CD4-positive, alpha-beta T cell (primary cell): Measurements from ENCODE around the gene RHBDL3. TPM values are rescaled to one million over a fixed set of nuclear protein-coding genes. Genes with fewer than 3 reads are reported as not detected.

Source experiments
- ATAC-seq: fragments of 200-7000 bp; cut with Tn5 transposase; one replicate; pipeline ENCODE4 v1.10.0; 2022; ENCODE audit warnings: mild to moderate bottlenecking; ENCODE audit not compliant: poor library complexity
- CTCF ChIA-PET: fragments of 350-600 bp; sonication (Branson Sonifier 250); formaldehyde crosslinking; loops from one replicate; lab custom pipeline; 2021; ENCODE audit warnings: antibody characterized with exemption, inconsistent platforms; lab: Charles Lee
- POLR2A ChIA-PET: fragments of 350-600 bp; sonication (Branson Sonifier 250); formaldehyde crosslinking; loops from one replicate; lab custom pipeline; 2021; ENCODE audit warnings: antibody characterized with exemption, inconsistent platforms; lab: Charles Lee
- DNase-seq, 14 experiments: peaks; one replicate each; pipeline ENCODE4 v3.0.0-alpha.2; 2013 to 2020; ENCODE audit warnings: mixed read lengths in 2 of 14
- H3K27ac ChIP-seq, 2 donors: one replicate each; pipeline versions ENCODE4 v1.5.1 to v1.7.0; 2013; ENCODE audit warnings: low read length in 2 of 2, low read depth in 1 of 2, mild to moderate bottlenecking in 1 of 2
- H3K27me3 ChIP-seq, 2 experiments: 1 replicate in 1 of 2; 2 replicates in 1 of 2; pipeline versions ENCODE4 v1.6.1 to v1.7.0; 2013; ENCODE audit warnings: low read length in 2 of 2, control low read depth in 1 of 2, mild to moderate bottlenecking in 1 of 2, moderate library complexity in 1 of 2; ENCODE audit not compliant: insufficient read depth in 2 of 2, control insufficient read depth in 1 of 2
- H3K36me3 ChIP-seq: one replicate; pipeline ENCODE4 v1.6.1; 2013; ENCODE audit warnings: low read length, control low read depth; ENCODE audit not compliant: insufficient read depth
- H3K4me1 ChIP-seq: one replicate; pipeline ENCODE4 v1.6.1; 2013; ENCODE audit warnings: low read length, control low read depth; ENCODE audit not compliant: insufficient read depth
- H3K4me3 ChIP-seq: one replicate; pipeline ENCODE4 v1.5.1; 2013; ENCODE audit warnings: mild to moderate bottlenecking, low read length, moderate library complexity
- H3K9me3 ChIP-seq, 2 experiments: 1 replicate in 1 of 2; 2 replicates in 1 of 2; pipeline versions ENCODE4 v1.6.1 to v1.7.0; 2013; ENCODE audit warnings: low read length in 2 of 2, mild to moderate bottlenecking in 2 of 2, control low read depth in 1 of 2, moderate library complexity in 1 of 2; ENCODE audit not compliant: control insufficient read depth in 1 of 2, insufficient read depth in 1 of 2
- H3K27ac Mint-ChIP-seq: one replicate; pipeline ENCODE4 v1.8.0; 2020; ENCODE audit warnings: mixed read lengths
- H3K27me3 Mint-ChIP-seq: one replicate; pipeline ENCODE4 v1.8.0; 2021; ENCODE audit warnings: mixed read lengths
- H3K36me3 Mint-ChIP-seq: one replicate; pipeline ENCODE4 v1.8.0; 2021; ENCODE audit warnings: low read depth, mixed read lengths
- H3K4me1 Mint-ChIP-seq: one replicate; pipeline ENCODE4 v1.8.0; 2021; ENCODE audit warnings: low read depth, mixed read lengths
- H3K4me3 Mint-ChIP-seq: one replicate; pipeline ENCODE4 v1.8.0; 2020; ENCODE audit warnings: mild to moderate bottlenecking, mixed read lengths
- H3K9me3 Mint-ChIP-seq: one replicate; pipeline ENCODE4 v1.8.0; 2020; ENCODE audit warnings: mixed read lengths
- intact Hi-C, 2 experiments: fragments of 100-400 bp; cut with DNase I in 1 of 2; cut with micrococcal nuclease in 1 of 2; formaldehyde crosslinking; loops; one replicate each; pipeline versions ENCODE4 v1.15.1 to v1.9.0; 2023 to 2025; cut with DNase I, micrococcal nuclease
- microRNA-seq: library from miRNA; unstranded; fragments of <30 nt; microRNA quantifications from one replicate; pipeline ENCODE4 v1.2.0, GENCODE V29; 2021; ENCODE audit warnings: borderline microRNAs expressed, borderline replicate concordance
- total RNA-seq, 174 experiments: library from RNA in 2 of 174; stranded (reverse) in 2 of 174; gene quantifications; one replicate each; pipeline ENCODE4 v1.2.3 and lab custom pipeline; 2021 to 2026
- TF ChIP-seq, protein P1 (sequence below): fragments of 200-600 bp; IDR thresholded peaks from one replicate; pipeline ENCODE4 v1.8.0; 2022; ENCODE audit warnings: antibody characterized with exemption, mild to moderate bottlenecking

Gene RHBDL3
- total RNA-seq, 2 experiments from 2014 or later, result 0.08 TPM; not detected in 1

DNA sequence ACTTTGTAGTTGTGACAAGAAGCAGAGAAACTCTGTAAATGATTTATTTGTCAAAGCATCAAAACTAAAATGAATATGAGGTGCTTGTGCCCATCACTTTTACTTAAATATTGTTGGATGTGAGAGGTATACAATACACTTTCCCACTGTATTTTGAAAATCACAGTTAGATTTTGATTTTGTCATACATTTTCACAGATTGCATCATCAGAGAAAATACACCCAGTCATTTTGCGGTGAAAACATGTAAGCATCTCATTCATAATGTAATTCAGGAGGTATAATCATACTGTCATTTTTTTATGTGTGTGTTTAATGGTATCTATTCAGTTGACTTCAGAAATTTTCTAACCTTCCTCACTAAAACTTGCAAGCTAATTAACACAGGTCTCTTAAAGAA is 95.6 kb downstream of the RHBDL3 start:
- POLR2A ChIA-PET, result interaction anchor here (0.9 kb wide), 1 partner anchor 11 kb away, joined by 3 read pairs; the partner anchor contains the start of gene ZNF207

DNA sequence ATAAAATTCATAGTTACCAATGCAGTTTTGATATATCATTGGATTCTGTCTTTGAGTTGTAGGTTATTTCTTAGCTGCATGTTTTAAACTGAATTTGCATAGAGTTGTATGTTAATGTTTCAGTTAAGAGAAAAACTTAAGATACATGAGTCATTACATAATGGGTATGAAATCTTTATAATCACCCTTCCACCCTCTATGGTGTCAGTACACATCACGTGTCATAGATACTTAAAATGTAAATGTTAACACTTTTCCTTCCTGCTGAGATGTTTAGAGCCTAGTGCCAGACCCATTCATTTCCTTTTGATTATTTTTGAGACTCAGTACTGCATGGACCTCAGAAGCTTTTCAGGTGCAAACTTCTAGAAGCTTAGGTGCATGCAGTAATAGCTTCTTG is 104.8 kb downstream of the RHBDL3 start:
- H3K27me3 ChIP-seq, result no peaks in the 10 kb centered on the region
- ChIA-PET POLR2A (no interaction called here), CTCF (no interaction called here)
- no peaks in the 10 kb centered on the region for H3K9me3 Mint-ChIP-seq
- peaks cover 97% of the 10 kb centered on the region for H3K36me3 Mint-ChIP-seq
- intact Hi-C loops, result no loop called here
- H3K4me3 ChIP-seq, result no peak overlapping the region
- H3K4me1 Mint-ChIP-seq, result peaks cover 24% of the 10 kb centered on the region
- H3K27me3 Mint-ChIP-seq, result no peaks in the 10 kb centered on the region
- peaks cover 94% of the 10 kb centered on the region for H3K36me3 ChIP-seq
- ATAC-seq (no peak), DNase-seq (no peak)
- no peaks in the 10 kb centered on the region for H3K4me1 ChIP-seq
- TF ChIP-seq, protein P1, sequence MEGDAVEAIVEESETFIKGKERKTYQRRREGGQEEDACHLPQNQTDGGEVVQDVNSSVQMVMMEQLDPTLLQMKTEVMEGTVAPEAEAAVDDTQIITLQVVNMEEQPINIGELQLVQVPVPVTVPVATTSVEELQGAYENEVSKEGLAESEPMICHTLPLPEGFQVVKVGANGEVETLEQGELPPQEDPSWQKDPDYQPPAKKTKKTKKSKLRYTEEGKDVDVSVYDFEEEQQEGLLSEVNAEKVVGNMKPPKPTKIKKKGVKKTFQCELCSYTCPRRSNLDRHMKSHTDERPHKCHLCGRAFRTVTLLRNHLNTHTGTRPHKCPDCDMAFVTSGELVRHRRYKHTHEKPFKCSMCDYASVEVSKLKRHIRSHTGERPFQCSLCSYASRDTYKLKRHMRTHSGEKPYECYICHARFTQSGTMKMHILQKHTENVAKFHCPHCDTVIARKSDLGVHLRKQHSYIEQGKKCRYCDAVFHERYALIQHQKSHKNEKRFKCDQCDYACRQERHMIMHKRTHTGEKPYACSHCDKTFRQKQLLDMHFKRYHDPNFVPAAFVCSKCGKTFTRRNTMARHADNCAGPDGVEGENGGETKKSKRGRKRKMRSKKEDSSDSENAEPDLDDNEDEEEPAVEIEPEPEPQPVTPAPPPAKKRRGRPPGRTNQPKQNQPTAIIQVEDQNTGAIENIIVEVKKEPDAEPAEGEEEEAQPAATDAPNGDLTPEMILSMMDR, result no peak
- H3K27ac ChIP-seq, result no peak overlapping the region
- no peak overlapping the region for H3K4me3 Mint-ChIP-seq
- no peaks in the 10 kb centered on the region for H3K9me3 ChIP-seq
- no peak overlapping the region for H3K27ac Mint-ChIP-seq

More for the DNA sequence above, 95.6 kb downstream of the RHBDL3 start:
- Histone ChIP-seq H3K9me3 (no peaks in the 10 kb centered on the region), H3K36me3 (peaks cover 94% of the 10 kb centered on the region), H3K27me3 (no peaks in the 10 kb centered on the region), H3K4me1 (peaks cover 27% of the 10 kb centered on the region), H3K27ac (no peak overlapping the region), H3K4me3 (no peak overlapping the region)
- Mint-ChIP-seq H3K36me3 (peaks cover 90% of the 10 kb centered on the region), H3K9me3 (no peaks in the 10 kb centered on the region), H3K4me3 (no peak overlapping the region), H3K27me3 (no peaks in the 10 kb centered on the region), H3K27ac (no peak overlapping the region), H3K4me1 (peaks cover 55% of the 10 kb centered on the region)
- CTCF ChIA-PET, result interaction anchor here (0.6 kb wide), 1 partner anchor 48 kb away, joined by 4 read pairs; no protein-coding TSS in a partner anchor
- DNase-seq, result no peak
- intact Hi-C loops, result no loop called here
- no peak for ATAC-seq
- TF ChIP-seq, protein P1, result no peak

Small RNAs within 50 kb of the gene (microRNA-seq; reads per million reads assigned to microRNA genes)
- 1.6 reads per million for gene MIR632

Other genes starting within 250 kb of the RHBDL3 start
- gene RHOT1, start 123.3 kb upstream of the RHBDL3 start, total RNA-seq, result 10 to 100 TPM; 12.9 to 13.1 TPM
- gene C17orf75, start 76.3 kb downstream of the RHBDL3 start, total RNA-seq, result 10 to 100 TPM; 12.8 to 15.9 TPM
- gene ZNF207, start 84.3 kb downstream of the RHBDL3 start, total RNA-seq, result 100 to 1,000 TPM; 252 to 262 TPM
- gene PSMD11, start 178.7 kb downstream of the RHBDL3 start, total RNA-seq, result 10 to 100 TPM; 67.6 to 68.7 TPM
- gene CDK5R1, start 221.2 kb downstream of the RHBDL3 start, total RNA-seq, result 10 to 100 TPM; 21.7 to 22.5 TPM